Thoracic aorta (tissue), 2 donors: ENCODE results near the gene IL20RA. TPM values are rescaled to one million over a fixed set of nuclear protein-coding genes. Genes with fewer than 3 reads are reported as not detected.

Experiments used
- ATAC-seq: fragments of 150-250 bp; one replicate; pipeline ENCODE4 v1.8.0; 2017; ENCODE audit warnings: low read depth; ENCODE audit not compliant: insufficient number of reproducible peaks, low FRiP score
- DNase-seq: peaks from one replicate; pipeline ENCODE4 v3.0.0-alpha.2; 2020; ENCODE audit warnings: low spot score
- H3K27ac ChIP-seq, 2 donors: fragments of 200-600 bp; sonication (generic); 1 replicate in 1 of 2; 2 replicates in 1 of 2; pipeline ENCODE4 v1.5.1; 2016; ENCODE audit warnings: mild to moderate bottlenecking in 2 of 2, moderate library complexity in 2 of 2
- H3K27me3 ChIP-seq: fragments of 200-600 bp; sonication (generic); replicated peaks from 2 replicates; pipeline ENCODE4 v1.6.0; 2016; ENCODE audit warnings: mild to moderate bottlenecking; ENCODE audit not compliant: insufficient read depth
- H3K36me3 ChIP-seq: fragments of 200-600 bp; sonication (generic); one replicate; pipeline ENCODE4 v1.5.1; 2016
- H3K4me1 ChIP-seq, 2 donors: fragments of 200-600 bp; sonication (generic); 1 replicate in 1 of 2; 2 replicates in 1 of 2; pipeline versions ENCODE4 v1.5.1 to v1.6.0; 2016; ENCODE audit warnings: low read depth in 2 of 2, mild to moderate bottlenecking in 1 of 2; ENCODE audit not compliant: control insufficient read depth in 1 of 2
- H3K4me3 ChIP-seq: fragments of 200-600 bp; sonication (generic); 2 replicates; pipeline ENCODE4 v1.5.1; 2016; ENCODE audit warnings: mild to moderate bottlenecking
- H3K9me3 ChIP-seq: fragments of 200-600 bp; sonication (generic); 2 replicates; pipeline ENCODE4 v1.5.1; 2016
- CTCF ChIP-seq: fragments of 200-600 bp; sonication (generic); IDR thresholded peaks from one replicate; pipeline ENCODE4 v1.5.1; 2019; ENCODE audit warnings: antibody characterized with exemption
- total RNA-seq, 2 donors: library from RNA; depleted of rRNA; stranded (reverse); fragments of >200 nt; gene quantifications; one replicate each; pipeline versions ENCODE4 v1.1.0 to v1.2.3, GENCODE V29; 2016

Gene IL20RA
- total RNA-seq, 2 donors from 2014 or later, result 0.54 to 1.2 TPM

- Histone ChIP-seq H3K4me1 (no peaks in the 10 kb centered on the region), H3K9me3 (no peaks in the 10 kb centered on the region), H3K27ac (no peak overlapping the region), H3K4me3 (no peak overlapping the region), H3K27me3 (no peaks in the 10 kb centered on the region), H3K36me3 (no peaks in the 10 kb centered on the region)
- TF ChIP-seq CTCF, result no peak
- DNase-seq (no peak), ATAC-seq (no peak)
Observed at GRCh38 chr6:136955123-136955522, 89.6 kb downstream of the IL20RA start.

GRCh38 chr6:136952714-136953260, 92.0 kb downstream of the IL20RA start:
- no peak for ATAC-seq
- Histone ChIP-seq H3K27me3 (no peaks in the 10 kb centered on the region), H3K27ac (no peak overlapping the region), H3K4me3 (no peak overlapping the region), H3K9me3 (no peaks in the 10 kb centered on the region), H3K4me1 (no peaks in the 10 kb centered on the region), H3K36me3 (no peaks in the 10 kb centered on the region)
- no peak for TF ChIP-seq CTCF
- DNase-seq, result no peak

- Histone ChIP-seq H3K27ac (no peak overlapping the region), H3K4me3 (no peak overlapping the region), H3K36me3 (no peaks in the 10 kb centered on the region), H3K9me3 (no peaks in the 10 kb centered on the region), H3K4me1 (no peaks in the 10 kb centered on the region), H3K27me3 (no peaks in the 10 kb centered on the region)
- TF ChIP-seq CTCF, result no peak
- no peak for ATAC-seq
- DNase-seq, result no peak
Observed at GRCh38 chr6:136950436-136951126, 94.2 kb downstream of the IL20RA start.

Other genes starting within 250 kb of the IL20RA start
- 1 to 10 TPM; 7.6 TPM for gene PEX7, start 222.4 kb downstream of the IL20RA start, total RNA-seq
- not detected for gene SLC35D3, start 122.7 kb downstream of the IL20RA start, total RNA-seq
- not detected for gene IL22RA2, start 128.7 kb upstream of the IL20RA start, total RNA-seq
- gene IFNGR1, start 174.4 kb upstream of the IL20RA start, total RNA-seq, result 100 to 1,000 TPM in 1 of 2 donors, 10 to 100 TPM in 1; 65.5 to 102 TPM